AG08395 (cell line): ENCODE results near the gene MAP3K5.
A peak's percentile ranks its signal among the peaks of the same experiment; 100 is the strongest.
"Not testable (repeated sequence)": the region's sequence is repeated elsewhere in the genome, so short reads cannot be mapped to it uniquely, and the experiment has no call there.

Experiments used
- DNase-seq: peaks from one replicate; pipeline ENCODE4 v3.0.0; 2012; ENCODE audit warnings: mixed read lengths, low spot score

Gene MAP3K5

GRCh38 chr6:136792410-136793262, at the start of gene MAP3K5:
Gene MAP3K5 (minus strand): TSS chr6:136792477. CDS start chr6:136792157, 320 bp downstream.
- peak; percentile 80 for DNase-seq

- no peak for DNase-seq
Observed at GRCh38 chr6:136840276-136841001, 48.2 kb upstream of the MAP3K5 start.

GRCh38 chr6:136831873-136832562, 39.7 kb upstream of the MAP3K5 start:
- no peak for DNase-seq

- DNase-seq, result no peak
Observed at GRCh38 chr6:136826216-136826615, 33.9 kb upstream of the MAP3K5 start.

GRCh38 chr6:136823128-136823660, 30.9 kb upstream of the MAP3K5 start:
- no peak for DNase-seq

- peak; percentile 93 for DNase-seq
Observed at GRCh38 chr6:136822376-136823127, 30.3 kb upstream of the MAP3K5 start, which contains the start of gene PEX7. Gene PEX7 (plus strand): TSS chr6:136822592. CDS start chr6:136822666, 74 bp downstream.

- DNase-seq, result peak; percentile 15
Observed at GRCh38 chr6:136822046-136822375, 29.7 kb upstream of the MAP3K5 start.

- no peak for DNase-seq
Observed at GRCh38 chr6:136820561-136820960, 28.3 kb upstream of the MAP3K5 start.

GRCh38 chr6:136816656-136817055, 24.4 kb upstream of the MAP3K5 start:
- DNase-seq, result no peak

- DNase-seq, result not testable (repeated sequence)
Observed at GRCh38 chr6:136815608-136816007, 23.3 kb upstream of the MAP3K5 start.

- no peak for DNase-seq
Observed at GRCh38 chr6:136812174-136812573, 19.9 kb upstream of the MAP3K5 start.

GRCh38 chr6:136811272-136811671, 19.0 kb upstream of the MAP3K5 start:
- DNase-seq, result no peak

- no peak for DNase-seq
Observed at GRCh38 chr6:136809091-136809860, 17.0 kb upstream of the MAP3K5 start.

- no peak for DNase-seq
Observed at GRCh38 chr6:136803608-136804007, 11.3 kb upstream of the MAP3K5 start.

- no peak for DNase-seq
Observed at GRCh38 chr6:136801581-136801980, 9.3 kb upstream of the MAP3K5 start.

- DNase-seq, result no peak
Observed at GRCh38 chr6:136798044-136798443, 5.8 kb upstream of the MAP3K5 start.

- no peak for DNase-seq
Observed at GRCh38 chr6:136795996-136796395, 3.7 kb upstream of the MAP3K5 start.

- no peak for DNase-seq
Observed at GRCh38 chr6:136795386-136795785, 3.1 kb upstream of the MAP3K5 start.

- DNase-seq, result no peak
Observed at GRCh38 chr6:136793363-136793762, 1.1 kb upstream of the MAP3K5 start.

GRCh38 chr6:136792095-136792409, 225 bp downstream of the MAP3K5 start:
- no peak for DNase-seq
